ENCODE measurements around the gene NFKBIE. TPM values are rescaled to one million over a fixed set of nuclear protein-coding genes. Genes with fewer than 3 reads are reported as not detected.

Gene NFKBIE
- total and polyA plus RNA-seq, 2 of the 13 experiments (the other 11 are each of a cell fraction or from before 2014, with no cell fraction given) = 6.7 to 14.5 TPM

DNA sequence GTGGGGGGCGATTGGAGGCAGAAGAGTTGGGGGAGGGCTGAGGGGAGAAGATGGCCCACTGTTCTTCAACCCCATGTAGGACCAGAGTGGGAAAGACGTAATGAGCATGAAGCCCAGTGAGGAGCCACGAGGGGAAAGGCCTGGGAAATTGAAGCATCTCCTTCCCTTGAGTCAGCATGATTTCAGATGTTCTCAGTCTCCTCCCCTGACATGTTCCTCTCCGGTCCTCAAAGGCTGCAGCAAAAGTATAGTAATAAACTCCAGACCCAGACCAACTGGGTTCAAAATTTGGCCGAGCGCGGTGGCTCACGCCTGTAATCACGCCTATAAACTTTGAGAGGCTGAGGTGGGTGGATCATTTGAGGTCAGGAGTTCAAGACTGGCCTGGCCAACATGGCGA lies 1.9 kb upstream of the NFKBIE start:
- H2AFZ ChIP-seq (ENCODE audit: low read length) = no peak overlapping the region
- CTCF ChIA-PET (ENCODE audit: low intra/inter-chr PET ratio, low total read pairs) = interaction anchor here (2.3 to 4.3 kb wide), 2 partner anchors 37 to 70 kb away, joined by 37 to 65 read pairs; no protein-coding TSS in a partner anchor

More for the DNA sequence above, 1.9 kb upstream of the NFKBIE start:
- Histone ChIP-seq H4K20me1 (ENCODE audit: insufficient read depth, low read length) (no peaks in the 10 kb centered on the region), H3K4me3 (replicated peaks in 1 of 3; ENCODE audit: insufficient read depth in 1 of 3, low read depth in 2 of 3, low read length in 3 of 3) (no peak overlapping the region), H3K27me3 (ENCODE audit: control insufficient read depth in 1 of 2, insufficient read depth in 2 of 2, low read length in 2 of 2) (peaks cover 9 to 34% of the 10 kb centered on the region in 2 experiments; a peak in 4 of 5 replicates), H3K79me2 (ENCODE audit: insufficient read depth, low read length) (peaks cover 18% of the 10 kb centered on the region), H3K9me3 (ENCODE audit: low read length) (no peaks in the 10 kb centered on the region), H3K36me3 (replicated peaks in 1 of 2; ENCODE audit: control insufficient read depth in 1 of 2, insufficient read depth in 2 of 2, low read length in 2 of 2) (peaks cover 0 to 3% of the 10 kb centered on the region in 2 experiments; a peak in 2 of 5 replicates), H3K27ac (ENCODE audit: extremely low read length, insufficient read depth, low read length) (no peak overlapping the region), H3K9ac (ENCODE audit: insufficient read depth, low read depth, low read length) (no peak overlapping the region), H3K4me2 (ENCODE audit: low read depth, low read length) (no peak overlapping the region), H3K4me1 (ENCODE audit: insufficient read depth, low read length) (peaks cover 38% of the 10 kb centered on the region)
- no peak for DNase-seq (ENCODE audit: low spot score)
- no peak for FAIRE-seq
- WGBS (ENCODE audit: low lambda C conversion rate) = 31% methylated on average over 10 of the region's 10 CpGs
- TF ChIP-seq, protein P1, sequence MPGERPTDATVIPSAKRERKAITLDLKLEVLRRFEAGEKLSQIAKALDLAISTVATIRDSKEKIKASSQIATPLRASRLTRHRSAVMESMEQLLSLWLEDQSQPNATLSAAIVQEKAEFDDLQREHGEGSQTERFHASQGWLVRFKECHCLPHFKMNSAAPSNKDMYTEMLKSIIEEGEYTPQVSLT (CRISPR knock-in tag; IDR thresholded peaks at IDR 0.05; ENCODE audit: borderline replicate concordance, low read depth) = no peak
- TF ChIP-seq, protein P2, sequence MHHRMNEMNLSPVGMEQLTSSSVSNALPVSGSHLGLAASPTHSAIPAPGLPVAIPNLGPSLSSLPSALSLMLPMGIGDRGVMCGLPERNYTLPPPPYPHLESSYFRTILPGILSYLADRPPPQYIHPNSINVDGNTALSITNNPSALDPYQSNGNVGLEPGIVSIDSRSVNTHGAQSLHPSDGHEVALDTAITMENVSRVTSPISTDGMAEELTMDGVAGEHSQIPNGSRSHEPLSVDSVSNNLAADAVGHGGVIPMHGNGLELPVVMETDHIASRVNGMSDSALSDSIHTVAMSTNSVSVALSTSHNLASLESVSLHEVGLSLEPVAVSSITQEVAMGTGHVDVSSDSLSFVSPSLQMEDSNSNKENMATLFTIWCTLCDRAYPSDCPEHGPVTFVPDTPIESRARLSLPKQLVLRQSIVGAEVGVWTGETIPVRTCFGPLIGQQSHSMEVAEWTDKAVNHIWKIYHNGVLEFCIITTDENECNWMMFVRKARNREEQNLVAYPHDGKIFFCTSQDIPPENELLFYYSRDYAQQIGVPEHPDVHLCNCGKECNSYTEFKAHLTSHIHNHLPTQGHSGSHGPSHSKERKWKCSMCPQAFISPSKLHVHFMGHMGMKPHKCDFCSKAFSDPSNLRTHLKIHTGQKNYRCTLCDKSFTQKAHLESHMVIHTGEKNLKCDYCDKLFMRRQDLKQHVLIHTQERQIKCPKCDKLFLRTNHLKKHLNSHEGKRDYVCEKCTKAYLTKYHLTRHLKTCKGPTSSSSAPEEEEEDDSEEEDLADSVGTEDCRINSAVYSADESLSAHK (CRISPR knock-in tag; IDR thresholded peaks at IDR 0.05; ENCODE audit: borderline replicate concordance) = no peak
- TF ChIP-seq, protein P3, sequence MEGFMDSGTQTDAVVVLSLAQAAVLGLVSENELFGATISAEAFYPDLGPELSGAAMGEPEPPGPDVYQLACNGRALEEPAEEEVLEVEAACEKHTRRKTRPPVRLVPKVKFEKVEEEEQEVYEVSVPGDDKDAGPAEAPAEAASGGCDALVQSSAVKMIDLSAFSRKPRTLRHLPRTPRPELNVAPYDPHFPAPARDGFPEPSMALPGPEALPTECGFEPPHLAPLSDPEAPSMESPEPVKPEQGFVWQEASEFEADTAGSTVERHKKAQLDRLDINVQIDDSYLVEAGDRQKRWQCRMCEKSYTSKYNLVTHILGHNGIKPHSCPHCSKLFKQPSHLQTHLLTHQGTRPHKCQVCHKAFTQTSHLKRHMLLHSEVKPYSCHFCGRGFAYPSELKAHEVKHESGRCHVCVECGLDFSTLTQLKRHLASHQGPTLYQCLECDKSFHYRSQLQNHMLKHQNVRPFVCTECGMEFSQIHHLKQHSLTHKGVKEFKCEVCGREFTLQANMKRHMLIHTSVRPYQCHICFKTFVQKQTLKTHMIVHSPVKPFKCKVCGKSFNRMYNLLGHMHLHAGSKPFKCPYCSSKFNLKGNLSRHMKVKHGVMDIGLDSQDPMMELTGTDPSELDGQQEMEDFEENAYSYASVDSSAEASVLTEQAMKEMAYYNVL (CRISPR knock-in tag; IDR thresholded peaks at IDR 0.05; ENCODE audit: borderline replicate concordance) = no peak
- no peak for TF ChIP-seq TARDBP (CRISPR knock-in tag; IDR thresholded peaks at IDR 0.05)
- TF ChIP-seq ELF4 (CRISPR knock-in tag; IDR thresholded peaks at IDR 0.05; ENCODE audit: borderline replicate concordance) = no peak
- no peak for TF ChIP-seq KLF15 (CRISPR knock-in tag; IDR thresholded peaks at IDR 0.05; ENCODE audit: borderline replicate concordance)
- TF ChIP-seq ZNF672 (CRISPR knock-in tag; IDR thresholded peaks at IDR 0.05) = no peak
- no peak for TF ChIP-seq SKI (IDR thresholded peaks at IDR 0.05; ENCODE audit: partially characterized antibody)
- no peak for TF ChIP-seq ZNF382 (CRISPR knock-in tag; IDR thresholded peaks at IDR 0.05; ENCODE audit: borderline replicate concordance)
- no peak for TF ChIP-seq MEIS1 (CRISPR knock-in tag; IDR thresholded peaks at IDR 0.05; ENCODE audit: borderline replicate concordance)
- TF ChIP-seq ZNF619 (CRISPR knock-in tag; IDR thresholded peaks at IDR 0.05) = no peak
- no peak for TF ChIP-seq EEA1 (CRISPR knock-in tag; IDR thresholded peaks at IDR 0.05; ENCODE audit: borderline replicate concordance)
- TF ChIP-seq PTBP1 (IDR thresholded peaks at IDR 0.05; ENCODE audit: low read depth, low read length, poor library complexity, severe bottlenecking) = no peak
- no peak for TF ChIP-seq ZNF292 (CRISPR knock-in tag; IDR thresholded peaks at IDR 0.05; ENCODE audit: borderline replicate concordance, low read depth)
- TF ChIP-seq, protein P4, sequence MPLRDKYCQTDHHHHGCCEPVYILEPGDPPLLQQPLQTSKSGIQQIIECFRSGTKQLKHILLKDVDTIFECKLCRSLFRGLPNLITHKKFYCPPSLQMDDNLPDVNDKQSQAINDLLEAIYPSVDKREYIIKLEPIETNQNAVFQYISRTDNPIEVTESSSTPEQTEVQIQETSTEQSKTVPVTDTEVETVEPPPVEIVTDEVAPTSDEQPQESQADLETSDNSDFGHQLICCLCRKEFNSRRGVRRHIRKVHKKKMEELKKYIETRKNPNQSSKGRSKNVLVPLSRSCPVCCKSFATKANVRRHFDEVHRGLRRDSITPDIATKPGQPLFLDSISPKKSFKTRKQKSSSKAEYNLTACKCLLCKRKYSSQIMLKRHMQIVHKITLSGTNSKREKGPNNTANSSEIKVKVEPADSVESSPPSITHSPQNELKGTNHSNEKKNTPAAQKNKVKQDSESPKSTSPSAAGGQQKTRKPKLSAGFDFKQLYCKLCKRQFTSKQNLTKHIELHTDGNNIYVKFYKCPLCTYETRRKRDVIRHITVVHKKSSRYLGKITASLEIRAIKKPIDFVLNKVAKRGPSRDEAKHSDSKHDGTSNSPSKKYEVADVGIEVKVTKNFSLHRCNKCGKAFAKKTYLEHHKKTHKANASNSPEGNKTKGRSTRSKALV (CRISPR knock-in tag; IDR thresholded peaks at IDR 0.05) = no peak
- no peak for TF ChIP-seq YEATS2 (CRISPR knock-in tag; IDR thresholded peaks at IDR 0.05; ENCODE audit: borderline replicate concordance)
- TF ChIP-seq ZNF782 (CRISPR knock-in tag; IDR thresholded peaks at IDR 0.05; ENCODE audit: borderline replicate concordance) = no peak
- no peak for TF ChIP-seq ZNF766 (CRISPR knock-in tag; IDR thresholded peaks at IDR 0.05; ENCODE audit: borderline replicate concordance)
- ATAC-seq = no peak
- POLR2A ChIA-PET = interaction anchor here (1.8 to 2.0 kb wide), 2 partner anchors 10 to 20 kb away, joined by 7 to 10 read pairs; partner anchors contain the start of genes HSP90AB1 and SLC35B2
- in situ Hi-C loops (cut with HindIII; ENCODE audit: extremely low pct_ligation_motif_present, low pct_unique_long_range_greater_than_20kb) = loop anchor here (5.0 kb wide), 1 partner anchor 45 kb away; the partner anchor contains the start of gene AARS2
- intact Hi-C loops (cut with micrococcal nuclease; ENCODE audit: unreplicated experiment) = no loop called here
- no TSS peak for BruUV-seq (replicated peaks)

Data from HepG2 (cell line).